Astrocyte (in vitro differentiated cells and primary cell): ENCODE data around the gene CDS1.

Experiments
- CTCF ChIP-seq: IDR thresholded peaks from 2 replicates; pipeline ENCODE4 v1.5.1; 2011; ENCODE audit warnings: low read depth, mild to moderate bottlenecking, inconsistent platforms, low read length, moderate library complexity; ENCODE audit not compliant: insufficient read depth
- EZH2 ChIP-seq: IDR thresholded peaks from 2 replicates; pipeline ENCODE4 v1.6.1; 2012; ENCODE audit warnings: mild to moderate bottlenecking, low read length, inconsistent platforms; ENCODE audit not compliant: insufficient read depth

DNA sequence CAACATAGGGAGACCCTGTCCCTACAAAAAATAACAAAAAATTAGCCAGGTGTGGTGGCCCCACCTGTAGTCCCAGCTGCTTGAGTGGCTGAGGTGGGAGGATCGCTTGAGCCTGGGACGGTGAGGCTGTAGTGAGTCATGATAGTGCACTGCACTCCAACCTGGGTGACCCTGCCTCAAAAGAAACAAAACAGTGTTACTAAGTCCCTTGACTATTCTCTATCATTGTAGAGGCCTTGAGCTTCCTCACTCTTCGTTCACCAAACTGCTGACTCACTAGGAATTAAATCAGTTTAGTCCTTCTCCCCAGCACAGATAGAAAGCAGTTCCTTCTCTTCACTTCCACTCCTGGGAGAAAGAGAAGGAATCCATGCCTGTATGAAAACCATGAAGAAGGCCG lies 14.5 kb downstream of the CDS1 start:
- TF ChIP-seq CTCF, result no peak
- no peak for TF ChIP-seq EZH2
